K562 (cell line): ENCODE results near the gene RNF121. TPM values are rescaled to one million over a fixed set of nuclear protein-coding genes. Genes with fewer than 3 reads are reported as not detected.
A peak's percentile ranks its signal among the peaks of the same experiment; 100 is the strongest.

Source experiments
- ERF ChIP-seq: fragments of 450-650 bp; formaldehyde crosslinking; IDR thresholded peaks from 2 replicates; pipeline ENCODE4 v1.4.0; 2020; ENCODE audit warnings: mild to moderate bottlenecking, mixed read lengths
- MAZ ChIP-seq, 2 experiments: fragments of 450-650 bp in 1 of 2; sonication (generic) in 1 of 2; formaldehyde crosslinking; IDR thresholded peaks in 1 of 2; conservative IDR thresholded peaks in 1 of 2; 2 replicates each; pipeline versions ENCODE4 v1.4.0 to v1.5.0; 2020; ENCODE audit warnings: mild to moderate bottlenecking in 1 of 2, missing genetic modification reagents in 1 of 2
- MCM5 ChIP-seq: fragments of 450-650 bp; IDR thresholded peaks from 2 replicates; pipeline ENCODE4 v1.6.1; 2016; ENCODE audit warnings: low read depth
- MITF ChIP-seq: IDR thresholded peaks from 2 replicates; pipeline ENCODE4 v1.6.1; 2014; ENCODE audit warnings: antibody characterized with exemption
- ZNF518B ChIP-seq: fragments of 250-450 bp; sonication (Bioruptor Pico); IDR thresholded peaks from 2 replicates; pipeline ENCODE4 v1.5.0; 2021; ENCODE audit warnings: mild to moderate bottlenecking, moderate library complexity
- polyA plus RNA-seq, 8 experiments: library from polyadenylated mRNA; depleted of rRNA in 4 of 8; stranded (reverse) in 5 of 8; unstranded in 3 of 8; fragments of >200 nt; fragmentation: Nextera tagmentation in 2 of 8; fragmentation: Illumina TruSeq in 1 of 8; extraction: Ambion mirVana in 2 of 8; extraction: Trizol in 1 of 8; gene quantifications; 2 replicates each; pipeline versions ENCODE4 v1.2.1 to v1.2.3, GENCODE V29; 2011 to 2014; ENCODE audit warnings: inconsistent platforms in 1 of 8, missing spikeins in 1 of 8
- total RNA-seq, 7 experiments: library from RNA; depleted of rRNA in 6 of 7; stranded (reverse); fragments of >200 nt in 6 of 7; fragmentation: Illumina TruSeq in 2 of 7; extraction: Trizol in 2 of 7; gene quantifications; 2 replicates each; pipeline versions ENCODE4 v1.2.1 to v1.2.3, GENCODE V29; 2011 to 2021; ENCODE audit warnings: low replicate concordance in 1 of 7
- TF ChIP-seq, protein P1 (sequence below): sonication (generic); formaldehyde crosslinking; IDR thresholded peaks from 2 replicates; pipeline ENCODE4 v1.8.0; 2022; ENCODE audit warnings: missing genetic modification reagents, mild to moderate bottlenecking, borderline replicate concordance
- TF ChIP-seq, protein P2 (sequence below), 2 experiments: fragments of 450-650 bp; formaldehyde crosslinking in 1 of 2; IDR thresholded peaks; 2 replicates each; pipeline versions ENCODE4 v1.4.0 to v1.6.1; 2014 to 2020; ENCODE audit warnings: mild to moderate bottlenecking in 2 of 2, borderline replicate concordance in 1 of 2, low read depth in 1 of 2
- TF ChIP-seq, protein P3 (sequence below): fragments of 450-650 bp; IDR thresholded peaks from 2 replicates; pipeline ENCODE4 v1.6.1; 2016; ENCODE audit warnings: borderline replicate concordance

The RNF121 gene
- total and polyA plus RNA-seq, 9 of the 15 experiments (the other 6 are each of a cell fraction or from before 2014, with no cell fraction given): 8.0 to 63.4 (median 20.5) TPM

DNA sequence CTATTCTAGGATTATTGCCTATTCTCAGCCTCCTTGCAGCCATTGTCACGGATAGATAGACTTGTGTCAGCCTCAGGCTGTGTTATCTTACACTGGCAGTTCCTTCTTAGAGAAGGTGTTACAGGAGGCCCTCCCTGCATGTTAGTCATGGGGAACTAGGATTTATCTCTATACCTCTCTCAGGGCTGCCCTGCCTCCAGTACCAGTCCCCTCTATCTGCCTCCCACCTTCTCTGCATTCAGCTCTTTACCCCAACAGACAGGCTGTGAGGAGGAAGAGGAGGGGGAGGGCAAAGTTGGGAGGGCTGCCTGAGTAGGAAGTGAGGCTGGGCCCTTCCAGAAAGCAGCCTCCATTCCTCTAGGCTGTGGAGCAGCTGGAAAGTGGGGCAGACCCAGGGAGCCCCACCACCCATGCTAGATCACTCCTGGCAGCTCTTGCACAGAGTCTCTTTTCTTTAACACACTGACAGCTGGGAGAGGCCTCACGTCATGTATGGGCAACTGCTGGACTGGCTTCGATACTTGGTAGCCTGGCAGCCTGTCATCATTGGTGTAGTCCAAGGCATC, 67.0 kb downstream of the RNF121 start (continued):
- no peak for TF ChIP-seq ZNF518B (CRISPR knock-in tag)
- TF ChIP-seq ERF (CRISPR knock-in tag): no peak
- peak; percentile 66; the same call in 1 of the 2 replicates for TF ChIP-seq MITF
- no peak for TF ChIP-seq MCM5
- 0 out of 4 replicates have a peak, but pooled peaks have one; percentile 17 to 27 for TF ChIP-seq MAZ (CRISPR knock-in tag; conservative IDR thresholded peaks at IDR 0.05 in 1 of 2, IDR thresholded peaks at IDR 0.05 in 1 of 2)
- TF ChIP-seq, protein P1, sequence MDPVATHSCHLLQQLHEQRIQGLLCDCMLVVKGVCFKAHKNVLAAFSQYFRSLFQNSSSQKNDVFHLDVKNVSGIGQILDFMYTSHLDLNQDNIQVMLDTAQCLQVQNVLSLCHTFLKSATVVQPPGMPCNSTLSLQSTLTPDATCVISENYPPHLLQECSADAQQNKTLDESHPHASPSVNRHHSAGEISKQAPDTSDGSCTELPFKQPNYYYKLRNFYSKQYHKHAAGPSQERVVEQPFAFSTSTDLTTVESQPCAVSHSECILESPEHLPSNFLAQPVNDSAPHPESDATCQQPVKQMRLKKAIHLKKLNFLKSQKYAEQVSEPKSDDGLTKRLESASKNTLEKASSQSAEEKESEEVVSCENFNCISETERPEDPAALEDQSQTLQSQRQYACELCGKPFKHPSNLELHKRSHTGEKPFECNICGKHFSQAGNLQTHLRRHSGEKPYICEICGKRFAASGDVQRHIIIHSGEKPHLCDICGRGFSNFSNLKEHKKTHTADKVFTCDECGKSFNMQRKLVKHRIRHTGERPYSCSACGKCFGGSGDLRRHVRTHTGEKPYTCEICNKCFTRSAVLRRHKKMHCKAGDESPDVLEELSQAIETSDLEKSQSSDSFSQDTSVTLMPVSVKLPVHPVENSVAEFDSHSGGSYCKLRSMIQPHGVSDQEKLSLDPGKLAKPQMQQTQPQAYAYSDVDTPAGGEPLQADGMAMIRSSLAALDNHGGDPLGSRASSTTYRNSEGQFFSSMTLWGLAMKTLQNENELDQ: no peak
- TF ChIP-seq, protein P2, sequence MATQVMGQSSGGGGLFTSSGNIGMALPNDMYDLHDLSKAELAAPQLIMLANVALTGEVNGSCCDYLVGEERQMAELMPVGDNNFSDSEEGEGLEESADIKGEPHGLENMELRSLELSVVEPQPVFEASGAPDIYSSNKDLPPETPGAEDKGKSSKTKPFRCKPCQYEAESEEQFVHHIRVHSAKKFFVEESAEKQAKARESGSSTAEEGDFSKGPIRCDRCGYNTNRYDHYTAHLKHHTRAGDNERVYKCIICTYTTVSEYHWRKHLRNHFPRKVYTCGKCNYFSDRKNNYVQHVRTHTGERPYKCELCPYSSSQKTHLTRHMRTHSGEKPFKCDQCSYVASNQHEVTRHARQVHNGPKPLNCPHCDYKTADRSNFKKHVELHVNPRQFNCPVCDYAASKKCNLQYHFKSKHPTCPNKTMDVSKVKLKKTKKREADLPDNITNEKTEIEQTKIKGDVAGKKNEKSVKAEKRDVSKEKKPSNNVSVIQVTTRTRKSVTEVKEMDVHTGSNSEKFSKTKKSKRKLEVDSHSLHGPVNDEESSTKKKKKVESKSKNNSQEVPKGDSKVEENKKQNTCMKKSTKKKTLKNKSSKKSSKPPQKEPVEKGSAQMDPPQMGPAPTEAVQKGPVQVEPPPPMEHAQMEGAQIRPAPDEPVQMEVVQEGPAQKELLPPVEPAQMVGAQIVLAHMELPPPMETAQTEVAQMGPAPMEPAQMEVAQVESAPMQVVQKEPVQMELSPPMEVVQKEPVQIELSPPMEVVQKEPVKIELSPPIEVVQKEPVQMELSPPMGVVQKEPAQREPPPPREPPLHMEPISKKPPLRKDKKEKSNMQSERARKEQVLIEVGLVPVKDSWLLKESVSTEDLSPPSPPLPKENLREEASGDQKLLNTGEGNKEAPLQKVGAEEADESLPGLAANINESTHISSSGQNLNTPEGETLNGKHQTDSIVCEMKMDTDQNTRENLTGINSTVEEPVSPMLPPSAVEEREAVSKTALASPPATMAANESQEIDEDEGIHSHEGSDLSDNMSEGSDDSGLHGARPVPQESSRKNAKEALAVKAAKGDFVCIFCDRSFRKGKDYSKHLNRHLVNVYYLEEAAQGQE (IDR thresholded peaks at IDR 0.05; ENCODE audit: borderline replicate concordance): no peak
- TF ChIP-seq, protein P2 (CRISPR knock-in tag; IDR thresholded peaks at IDR 0.05; ENCODE audit: low read depth): 0 out of 2 replicates have a peak, but pooled peaks have one; percentile 29
- TF ChIP-seq, protein P3, sequence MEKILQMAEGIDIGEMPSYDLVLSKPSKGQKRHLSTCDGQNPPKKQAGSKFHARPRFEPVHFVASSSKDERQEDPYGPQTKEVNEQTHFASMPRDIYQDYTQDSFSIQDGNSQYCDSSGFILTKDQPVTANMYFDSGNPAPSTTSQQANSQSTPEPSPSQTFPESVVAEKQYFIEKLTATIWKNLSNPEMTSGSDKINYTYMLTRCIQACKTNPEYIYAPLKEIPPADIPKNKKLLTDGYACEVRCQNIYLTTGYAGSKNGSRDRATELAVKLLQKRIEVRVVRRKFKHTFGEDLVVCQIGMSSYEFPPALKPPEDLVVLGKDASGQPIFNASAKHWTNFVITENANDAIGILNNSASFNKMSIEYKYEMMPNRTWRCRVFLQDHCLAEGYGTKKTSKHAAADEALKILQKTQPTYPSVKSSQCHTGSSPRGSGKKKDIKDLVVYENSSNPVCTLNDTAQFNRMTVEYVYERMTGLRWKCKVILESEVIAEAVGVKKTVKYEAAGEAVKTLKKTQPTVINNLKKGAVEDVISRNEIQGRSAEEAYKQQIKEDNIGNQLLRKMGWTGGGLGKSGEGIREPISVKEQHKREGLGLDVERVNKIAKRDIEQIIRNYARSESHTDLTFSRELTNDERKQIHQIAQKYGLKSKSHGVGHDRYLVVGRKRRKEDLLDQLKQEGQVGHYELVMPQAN: no peak
